ENCODE results near the gene ADH4.
"Not testable (repeated sequence)": the region's sequence is repeated elsewhere in the genome, so short reads cannot be mapped to it uniquely, and the experiment has no call there.

Gene ADH4

GRCh38 chr4:99144070-99144469 is at the start of gene ADH4:
ADH4 (minus strand) TSS chr4:99144297; CDS start chr4:99144222, 75 bp downstream.
- no peak for DNase-seq (ENCODE audit: low read depth in 2 of 2)

DNA sequence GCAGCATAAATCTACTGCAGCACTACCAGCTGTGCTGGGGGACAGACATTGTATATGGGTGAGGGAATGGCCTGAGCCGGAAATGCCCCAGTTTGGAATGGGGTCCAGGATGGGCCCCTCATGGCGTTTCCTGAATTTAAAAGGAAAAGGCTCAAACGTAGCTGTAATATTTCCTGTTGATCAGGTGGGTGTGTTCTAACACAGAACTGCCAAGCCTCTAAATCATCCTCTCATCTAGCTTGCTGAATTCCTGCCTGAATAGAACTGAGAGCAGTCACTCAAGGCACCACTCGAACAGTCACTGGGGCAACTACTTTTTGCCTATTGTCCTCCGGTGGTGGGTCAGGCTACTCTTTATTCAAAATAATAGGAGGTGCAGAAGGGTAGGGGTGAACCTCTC is 46.2 kb upstream of the ADH4 start:
- no peak for DNase-seq (ENCODE audit: low read depth in 2 of 2)

DNA sequence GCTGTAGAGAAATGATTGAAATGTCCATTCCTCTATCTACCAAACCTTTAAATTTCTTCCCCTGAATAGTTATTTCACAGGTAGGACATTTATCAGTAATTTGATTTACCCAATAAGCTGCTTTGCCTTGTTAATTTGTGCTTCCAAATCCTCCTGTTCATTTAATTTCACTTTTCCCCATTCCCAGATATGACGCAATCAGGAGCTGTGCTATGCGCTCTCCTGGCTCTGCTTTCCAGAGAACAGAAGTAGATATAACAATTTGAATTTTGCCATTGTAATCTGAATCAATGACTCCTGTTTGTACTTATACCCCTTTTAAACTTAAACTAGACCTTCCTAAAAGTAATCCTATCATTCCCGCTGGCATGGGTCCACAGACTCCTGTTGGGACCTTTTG is 45.8 kb upstream of the ADH4 start:
- not testable (repeated sequence) for DNase-seq (ENCODE audit: low read depth in 2 of 2)

GRCh38 chr4:99186029-99186428 is 41.9 kb upstream of the ADH4 start:
- DNase-seq (ENCODE audit: low read depth in 2 of 2): no peak

- no peak for DNase-seq (ENCODE audit: low read depth in 2 of 2)
Observed at GRCh38 chr4:99185581-99185980, 41.5 kb upstream of the ADH4 start.

DNA sequence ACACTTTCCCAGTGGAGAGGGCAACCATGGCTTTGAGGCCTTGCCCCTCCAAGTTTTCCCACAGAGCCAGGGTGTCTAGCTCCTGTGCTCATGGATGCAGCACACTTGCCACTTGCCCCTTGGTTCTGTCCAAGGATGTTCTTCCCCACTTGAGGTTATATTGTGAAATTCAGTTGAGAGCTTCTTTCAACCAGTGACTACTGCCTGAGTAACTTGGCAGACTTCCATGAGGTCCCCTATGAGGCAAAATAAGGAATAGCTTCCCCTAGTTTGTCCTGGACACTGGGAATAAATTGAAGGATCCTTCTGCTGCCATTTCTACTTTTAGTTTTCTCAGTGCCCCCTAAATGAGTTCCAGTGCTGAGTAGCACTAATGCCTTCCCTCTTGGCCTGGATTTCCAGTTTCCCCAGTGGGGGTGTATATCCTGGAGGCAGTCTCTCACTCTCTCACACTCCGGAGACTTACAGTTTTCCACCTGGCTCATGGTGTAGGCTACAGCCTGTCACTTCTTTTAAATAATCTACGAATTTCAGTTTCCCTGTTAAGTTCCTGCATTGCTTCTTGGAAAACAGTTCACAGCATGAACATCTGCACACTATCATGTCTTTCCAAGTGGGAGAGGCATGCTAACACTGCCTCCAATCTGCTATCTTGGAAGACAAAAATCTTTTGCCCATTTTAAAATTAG is 36.4 kb upstream of the ADH4 start:
- no peak for DNase-seq (ENCODE audit: low read depth in 2 of 2)

DNA sequence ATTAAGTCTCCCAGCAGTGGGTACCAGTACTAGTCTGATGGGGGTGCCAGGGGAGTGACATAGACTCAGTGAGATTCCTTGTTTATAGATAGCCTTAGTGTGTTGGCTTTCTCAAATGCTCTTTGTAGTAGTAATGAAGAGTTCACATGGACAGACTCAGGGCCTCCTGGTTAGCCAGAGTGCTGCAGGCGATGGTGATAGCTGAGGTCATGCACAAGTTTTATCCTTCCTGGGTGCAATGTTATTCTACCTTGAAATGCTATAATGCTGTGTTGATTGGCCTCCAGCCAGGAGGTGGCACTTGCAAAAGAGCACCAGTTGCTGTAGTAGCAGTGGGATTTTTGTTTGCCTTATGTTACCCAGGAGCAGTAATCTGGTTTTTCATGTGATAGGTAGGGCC is 35.5 kb upstream of the ADH4 start:
- DNase-seq (ENCODE audit: low read depth in 2 of 2): no peak

GRCh38 chr4:99179178-99179577 is 35.1 kb upstream of the ADH4 start:
- no peak for DNase-seq (ENCODE audit: low read depth in 2 of 2)

DNA sequence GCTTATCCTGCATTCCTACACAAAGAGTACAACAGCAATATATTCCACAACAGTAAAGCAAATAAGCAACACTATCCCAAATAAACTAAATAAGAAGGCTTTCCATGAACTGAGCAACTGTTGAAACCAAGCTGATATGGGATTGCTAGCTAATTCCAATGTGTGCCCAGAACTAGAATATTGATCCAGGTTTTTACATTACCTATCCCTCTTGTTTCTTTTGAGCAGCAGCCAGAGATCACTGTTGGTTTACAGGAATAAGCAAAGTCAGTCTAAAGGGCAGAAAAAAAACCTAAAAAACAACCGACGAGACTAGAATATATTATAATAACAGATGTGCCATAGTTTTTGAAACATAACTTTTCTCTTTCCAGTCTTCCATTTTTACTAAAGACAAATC is 22.4 kb upstream of the ADH4 start:
- DNase-seq (ENCODE audit: low read depth in 2 of 2): no peak

- DNase-seq (ENCODE audit: low read depth in 2 of 2): no peak
Observed at GRCh38 chr4:99165978-99166377, 21.9 kb upstream of the ADH4 start.

- DNase-seq (ENCODE audit: low read depth in 2 of 2): no peak
Observed at GRCh38 chr4:99161373-99162099, 17.4 kb upstream of the ADH4 start.

GRCh38 chr4:99159699-99160098 is 15.6 kb upstream of the ADH4 start:
- DNase-seq (ENCODE audit: low read depth in 2 of 2): no peak

DNA sequence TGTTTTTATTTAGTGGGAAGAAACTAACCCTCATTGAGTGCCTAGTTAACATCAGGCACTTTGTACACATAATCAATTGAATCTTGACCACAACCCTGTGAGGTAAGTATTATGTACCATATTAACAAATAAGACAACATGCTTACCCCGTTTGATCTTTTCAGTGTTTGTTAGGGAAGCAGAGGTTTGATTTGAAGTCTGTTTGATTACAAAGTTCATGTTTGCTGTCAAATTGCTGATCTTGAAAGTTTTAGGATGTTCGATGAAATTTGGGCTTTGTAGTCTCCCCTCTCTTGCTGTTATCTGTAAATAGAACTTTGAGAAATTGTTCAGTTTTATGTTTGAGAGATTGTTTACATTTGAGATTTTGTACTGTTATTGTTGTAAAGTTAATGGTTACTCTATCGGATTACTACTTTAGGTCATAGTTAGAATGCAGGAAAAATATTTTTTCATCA is 13.4 kb upstream of the ADH4 start:
- DNase-seq (ENCODE audit: low read depth in 2 of 2): no peak

- no peak for DNase-seq (ENCODE audit: low read depth in 2 of 2)
Observed at GRCh38 chr4:99156992-99157391, 12.9 kb upstream of the ADH4 start.

GRCh38 chr4:99154658-99155342 is 10.7 kb upstream of the ADH4 start:
- DNase-seq (ENCODE audit: low read depth in 2 of 2): no peak

DNA sequence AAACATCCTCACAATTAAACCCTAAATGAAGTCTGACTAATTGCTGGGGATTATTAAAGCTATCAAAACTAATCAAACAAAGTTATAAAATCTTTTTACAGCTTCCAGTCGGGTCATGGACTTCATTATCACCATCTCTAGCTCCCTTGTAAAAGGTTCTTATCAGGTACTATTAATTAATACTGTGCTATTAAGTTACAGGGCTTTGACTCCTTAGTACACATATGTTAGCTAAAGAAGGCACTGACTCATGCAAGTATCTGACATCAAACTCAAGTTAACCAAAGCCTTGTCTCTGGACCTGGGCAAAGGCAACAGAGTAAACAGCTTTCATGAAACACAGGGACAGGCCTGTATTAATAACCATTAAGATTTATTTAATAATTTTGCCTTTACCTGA is 7.9 kb upstream of the ADH4 start:
- no peak for DNase-seq (ENCODE audit: low read depth in 2 of 2)

GRCh38 chr4:99151452-99151851 is 7.4 kb upstream of the ADH4 start:
- no peak for DNase-seq (ENCODE audit: low read depth in 2 of 2)

DNA sequence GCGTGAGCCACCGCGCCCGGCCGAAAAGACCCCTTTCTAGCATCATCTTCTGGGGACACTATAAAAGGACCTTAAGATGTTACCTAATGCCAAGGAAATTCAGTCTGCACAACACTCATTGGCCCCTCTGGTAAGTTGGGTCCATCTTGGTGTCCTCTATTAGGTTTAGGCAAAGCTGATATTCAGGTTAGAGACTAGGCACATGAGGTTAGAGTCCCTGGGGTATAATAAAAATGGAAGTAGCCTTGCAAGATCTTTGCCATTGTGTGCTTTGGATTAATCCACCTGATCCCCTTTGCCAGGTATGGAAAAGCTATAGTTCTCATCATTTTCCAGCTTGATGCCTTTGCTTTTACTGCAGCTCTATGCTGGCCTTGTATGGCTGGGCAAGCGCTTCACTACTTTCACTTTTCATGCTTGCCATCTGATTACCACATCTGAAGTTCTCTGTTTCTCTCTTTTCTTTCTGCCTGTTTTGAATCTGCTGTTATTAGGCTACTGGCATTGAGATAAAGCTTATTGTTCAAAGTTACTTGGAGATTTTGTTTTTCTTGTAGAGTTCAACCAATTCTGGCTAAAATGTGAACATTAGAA is 5.4 kb upstream of the ADH4 start:
- DNase-seq (ENCODE audit: low read depth in 2 of 2): no peak

DNA sequence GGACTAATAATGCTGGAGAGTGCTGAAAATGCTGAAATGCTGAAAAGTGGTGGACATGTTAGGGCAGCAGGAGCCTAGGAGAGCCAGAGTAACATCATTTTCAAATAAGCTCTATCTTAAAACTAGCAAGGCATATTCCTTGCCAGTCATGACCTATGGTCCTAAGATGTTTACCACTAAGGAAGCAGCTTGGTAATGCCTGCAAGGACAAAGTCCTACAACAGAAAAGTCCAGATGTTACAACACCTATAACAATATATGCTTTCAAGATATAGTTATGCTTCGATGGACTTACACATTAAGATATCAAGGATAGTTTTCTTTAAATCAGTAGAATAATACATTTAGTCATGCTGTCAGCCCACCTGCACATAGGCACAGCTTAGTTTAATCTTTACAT is 4.5 kb upstream of the ADH4 start:
- no peak for DNase-seq (ENCODE audit: low read depth in 2 of 2)

- no peak for DNase-seq (ENCODE audit: low read depth in 2 of 2)
Observed at GRCh38 chr4:99144587-99144986, 490 bp upstream of the ADH4 start.

DNA sequence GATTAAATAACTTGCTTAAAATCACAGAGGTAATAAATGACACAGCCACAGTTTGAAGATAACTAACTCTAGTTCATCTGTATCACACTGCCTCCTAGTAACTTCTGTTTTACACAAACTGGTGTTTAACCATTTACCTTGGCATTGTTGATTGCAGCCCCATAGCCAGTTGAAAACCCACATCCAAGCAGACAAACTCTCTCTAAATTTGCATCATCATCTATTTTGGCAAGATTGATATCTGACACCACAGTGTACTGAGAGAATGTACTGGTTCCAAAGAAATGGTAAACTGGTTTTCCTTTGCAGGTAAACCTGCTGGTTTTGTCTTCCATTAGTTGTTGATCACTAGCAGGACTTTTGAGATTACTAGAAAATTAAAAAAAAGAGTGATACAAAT is 7.8 kb downstream of the ADH4 start:
- no peak for DNase-seq (ENCODE audit: low read depth in 2 of 2)

GRCh38 chr4:99135541-99136162 is 8.4 kb downstream of the ADH4 start:
- no peak for DNase-seq (ENCODE audit: low read depth in 2 of 2)

Data from stimulated activated CD4-positive, alpha-beta T cell treated with anti-CD3 and anti-CD28 coated beads, Interleukin-1b, Interleukin-23, amount 100 ng/mL, for 1 hour (primary cell).